Measurements from ENCODE around the gene OR51E1. TPM values are rescaled to one million over a fixed set of nuclear protein-coding genes. Genes with fewer than 3 reads are reported as not detected.
A peak's percentile ranks its signal among the peaks of the same experiment; 100 is the strongest.

The OR51E1 gene
- total and polyA plus RNA-seq, 9 of the 15 experiments (the other 6 are each of a cell fraction or from before 2014, with no cell fraction given) = 0.03 to 0.04 TPM; not detected in 7

DNA sequence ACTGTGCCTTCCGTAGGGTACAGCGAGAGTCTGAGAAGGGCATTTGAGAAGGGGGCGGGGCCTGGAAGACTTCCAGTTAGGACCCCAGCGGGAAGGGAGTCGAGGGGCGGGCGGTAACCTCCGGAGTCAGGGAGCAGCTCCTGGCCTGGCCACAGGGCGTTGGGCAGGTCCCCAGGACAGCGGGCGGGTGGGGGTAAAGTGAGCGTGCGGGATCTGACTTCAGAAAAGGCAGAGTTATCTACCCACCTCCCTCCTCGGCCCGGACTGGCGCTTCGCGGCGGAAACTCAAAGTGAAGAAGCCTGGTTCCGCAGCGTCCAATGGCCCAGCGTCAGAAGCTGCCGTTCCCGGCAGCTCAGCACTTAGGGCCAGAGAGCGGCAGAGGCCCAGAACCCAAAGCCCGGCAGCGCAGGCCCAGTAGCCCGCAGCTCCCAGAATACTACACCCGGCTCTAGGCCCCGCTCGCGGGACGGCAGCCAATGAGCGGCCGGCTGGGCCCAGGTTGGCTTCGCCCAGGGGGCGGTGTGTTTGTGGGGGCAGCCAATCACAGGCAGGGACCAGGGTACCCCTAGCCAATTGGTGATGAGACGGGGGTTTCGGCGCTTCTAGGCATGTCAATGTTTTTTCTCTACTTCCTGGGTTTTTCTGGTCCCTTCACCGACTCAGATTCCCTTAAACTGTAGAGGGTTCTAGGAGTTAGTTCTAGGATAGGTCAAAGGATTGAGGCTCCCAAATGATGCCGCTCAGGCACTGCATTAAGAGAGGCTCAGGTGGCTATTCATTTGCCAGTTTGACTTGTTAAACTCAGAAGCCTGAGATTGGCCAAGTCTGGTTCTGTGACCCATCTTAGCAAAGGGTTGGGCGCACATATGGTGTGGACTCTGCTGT lies 35.8 kb upstream of the OR51E1 start, which contains the start of gene TRIM68 (continued):
- TF ChIP-seq, protein P1, sequence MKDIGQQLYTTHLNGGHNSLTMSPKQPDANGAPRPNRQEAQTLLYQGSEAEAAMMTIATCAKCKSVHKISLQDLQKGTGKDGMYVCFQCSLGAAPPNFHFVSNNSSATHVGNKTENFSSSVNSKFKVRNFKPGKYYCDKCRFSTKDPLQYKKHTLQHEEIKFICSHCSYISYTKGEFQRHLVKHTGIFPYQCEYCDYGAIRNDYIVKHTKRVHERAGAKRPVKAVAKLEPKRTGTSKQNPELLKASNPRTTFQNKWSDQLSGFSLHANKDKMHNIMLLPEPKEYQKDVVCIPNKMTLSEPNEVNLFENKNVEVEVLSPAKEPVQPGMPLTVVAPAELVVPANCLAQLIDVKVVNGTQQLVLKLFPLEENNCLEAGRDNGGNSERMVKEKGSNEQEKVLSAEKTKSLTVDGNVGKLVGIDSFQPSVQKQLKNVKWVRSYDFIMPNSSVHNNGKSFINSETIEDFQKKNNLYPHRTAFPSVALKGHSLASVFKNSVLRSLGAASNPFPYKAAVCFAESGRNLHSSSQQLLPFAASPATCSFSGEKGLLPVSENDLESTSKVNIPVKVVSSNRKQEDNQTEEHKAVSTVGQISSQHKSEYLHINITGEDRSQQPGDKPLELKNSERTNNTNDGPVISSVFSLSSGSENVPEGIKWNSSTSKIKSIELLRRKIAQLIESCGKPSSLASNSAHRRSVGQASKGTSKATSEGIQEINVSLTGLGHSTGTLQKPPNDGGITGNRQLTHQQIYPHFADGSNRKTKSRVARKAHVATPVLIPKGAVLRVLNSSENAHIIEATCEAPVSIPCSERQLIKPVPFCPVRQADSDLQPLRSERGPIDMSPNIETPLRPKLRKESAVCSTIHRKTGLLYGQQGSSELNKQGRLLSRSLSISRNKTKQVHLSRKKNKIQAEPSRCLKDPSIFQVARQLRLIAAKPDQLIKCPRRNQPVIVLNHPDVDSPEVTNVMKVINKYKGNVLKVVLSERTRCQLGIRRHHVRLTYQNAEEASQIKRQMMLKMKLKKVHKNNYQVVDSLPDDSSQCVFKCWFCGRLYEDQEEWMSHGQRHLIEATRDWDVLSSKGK (CRISPR knock-in tag; IDR thresholded peaks at IDR 0.05) = no peak
- no peak for TF ChIP-seq SAP30 (IDR thresholded peaks at IDR 0.05; ENCODE audit: borderline replicate concordance, insufficient read depth, low read depth, low read length, poor library complexity, severe bottlenecking)
- TF ChIP-seq, protein P2, sequence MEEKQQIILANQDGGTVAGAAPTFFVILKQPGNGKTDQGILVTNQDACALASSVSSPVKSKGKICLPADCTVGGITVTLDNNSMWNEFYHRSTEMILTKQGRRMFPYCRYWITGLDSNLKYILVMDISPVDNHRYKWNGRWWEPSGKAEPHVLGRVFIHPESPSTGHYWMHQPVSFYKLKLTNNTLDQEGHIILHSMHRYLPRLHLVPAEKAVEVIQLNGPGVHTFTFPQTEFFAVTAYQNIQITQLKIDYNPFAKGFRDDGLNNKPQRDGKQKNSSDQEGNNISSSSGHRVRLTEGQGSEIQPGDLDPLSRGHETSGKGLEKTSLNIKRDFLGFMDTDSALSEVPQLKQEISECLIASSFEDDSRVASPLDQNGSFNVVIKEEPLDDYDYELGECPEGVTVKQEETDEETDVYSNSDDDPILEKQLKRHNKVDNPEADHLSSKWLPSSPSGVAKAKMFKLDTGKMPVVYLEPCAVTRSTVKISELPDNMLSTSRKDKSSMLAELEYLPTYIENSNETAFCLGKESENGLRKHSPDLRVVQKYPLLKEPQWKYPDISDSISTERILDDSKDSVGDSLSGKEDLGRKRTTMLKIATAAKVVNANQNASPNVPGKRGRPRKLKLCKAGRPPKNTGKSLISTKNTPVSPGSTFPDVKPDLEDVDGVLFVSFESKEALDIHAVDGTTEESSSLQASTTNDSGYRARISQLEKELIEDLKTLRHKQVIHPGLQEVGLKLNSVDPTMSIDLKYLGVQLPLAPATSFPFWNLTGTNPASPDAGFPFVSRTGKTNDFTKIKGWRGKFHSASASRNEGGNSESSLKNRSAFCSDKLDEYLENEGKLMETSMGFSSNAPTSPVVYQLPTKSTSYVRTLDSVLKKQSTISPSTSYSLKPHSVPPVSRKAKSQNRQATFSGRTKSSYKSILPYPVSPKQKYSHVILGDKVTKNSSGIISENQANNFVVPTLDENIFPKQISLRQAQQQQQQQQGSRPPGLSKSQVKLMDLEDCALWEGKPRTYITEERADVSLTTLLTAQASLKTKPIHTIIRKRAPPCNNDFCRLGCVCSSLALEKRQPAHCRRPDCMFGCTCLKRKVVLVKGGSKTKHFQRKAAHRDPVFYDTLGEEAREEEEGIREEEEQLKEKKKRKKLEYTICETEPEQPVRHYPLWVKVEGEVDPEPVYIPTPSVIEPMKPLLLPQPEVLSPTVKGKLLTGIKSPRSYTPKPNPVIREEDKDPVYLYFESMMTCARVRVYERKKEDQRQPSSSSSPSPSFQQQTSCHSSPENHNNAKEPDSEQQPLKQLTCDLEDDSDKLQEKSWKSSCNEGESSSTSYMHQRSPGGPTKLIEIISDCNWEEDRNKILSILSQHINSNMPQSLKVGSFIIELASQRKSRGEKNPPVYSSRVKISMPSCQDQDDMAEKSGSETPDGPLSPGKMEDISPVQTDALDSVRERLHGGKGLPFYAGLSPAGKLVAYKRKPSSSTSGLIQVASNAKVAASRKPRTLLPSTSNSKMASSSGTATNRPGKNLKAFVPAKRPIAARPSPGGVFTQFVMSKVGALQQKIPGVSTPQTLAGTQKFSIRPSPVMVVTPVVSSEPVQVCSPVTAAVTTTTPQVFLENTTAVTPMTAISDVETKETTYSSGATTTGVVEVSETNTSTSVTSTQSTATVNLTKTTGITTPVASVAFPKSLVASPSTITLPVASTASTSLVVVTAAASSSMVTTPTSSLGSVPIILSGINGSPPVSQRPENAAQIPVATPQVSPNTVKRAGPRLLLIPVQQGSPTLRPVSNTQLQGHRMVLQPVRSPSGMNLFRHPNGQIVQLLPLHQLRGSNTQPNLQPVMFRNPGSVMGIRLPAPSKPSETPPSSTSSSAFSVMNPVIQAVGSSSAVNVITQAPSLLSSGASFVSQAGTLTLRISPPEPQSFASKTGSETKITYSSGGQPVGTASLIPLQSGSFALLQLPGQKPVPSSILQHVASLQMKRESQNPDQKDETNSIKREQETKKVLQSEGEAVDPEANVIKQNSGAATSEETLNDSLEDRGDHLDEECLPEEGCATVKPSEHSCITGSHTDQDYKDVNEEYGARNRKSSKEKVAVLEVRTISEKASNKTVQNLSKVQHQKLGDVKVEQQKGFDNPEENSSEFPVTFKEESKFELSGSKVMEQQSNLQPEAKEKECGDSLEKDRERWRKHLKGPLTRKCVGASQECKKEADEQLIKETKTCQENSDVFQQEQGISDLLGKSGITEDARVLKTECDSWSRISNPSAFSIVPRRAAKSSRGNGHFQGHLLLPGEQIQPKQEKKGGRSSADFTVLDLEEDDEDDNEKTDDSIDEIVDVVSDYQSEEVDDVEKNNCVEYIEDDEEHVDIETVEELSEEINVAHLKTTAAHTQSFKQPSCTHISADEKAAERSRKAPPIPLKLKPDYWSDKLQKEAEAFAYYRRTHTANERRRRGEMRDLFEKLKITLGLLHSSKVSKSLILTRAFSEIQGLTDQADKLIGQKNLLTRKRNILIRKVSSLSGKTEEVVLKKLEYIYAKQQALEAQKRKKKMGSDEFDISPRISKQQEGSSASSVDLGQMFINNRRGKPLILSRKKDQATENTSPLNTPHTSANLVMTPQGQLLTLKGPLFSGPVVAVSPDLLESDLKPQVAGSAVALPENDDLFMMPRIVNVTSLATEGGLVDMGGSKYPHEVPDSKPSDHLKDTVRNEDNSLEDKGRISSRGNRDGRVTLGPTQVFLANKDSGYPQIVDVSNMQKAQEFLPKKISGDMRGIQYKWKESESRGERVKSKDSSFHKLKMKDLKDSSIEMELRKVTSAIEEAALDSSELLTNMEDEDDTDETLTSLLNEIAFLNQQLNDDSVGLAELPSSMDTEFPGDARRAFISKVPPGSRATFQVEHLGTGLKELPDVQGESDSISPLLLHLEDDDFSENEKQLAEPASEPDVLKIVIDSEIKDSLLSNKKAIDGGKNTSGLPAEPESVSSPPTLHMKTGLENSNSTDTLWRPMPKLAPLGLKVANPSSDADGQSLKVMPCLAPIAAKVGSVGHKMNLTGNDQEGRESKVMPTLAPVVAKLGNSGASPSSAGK (IDR thresholded peaks at IDR 0.05) = no peak
- TF ChIP-seq, protein P3, sequence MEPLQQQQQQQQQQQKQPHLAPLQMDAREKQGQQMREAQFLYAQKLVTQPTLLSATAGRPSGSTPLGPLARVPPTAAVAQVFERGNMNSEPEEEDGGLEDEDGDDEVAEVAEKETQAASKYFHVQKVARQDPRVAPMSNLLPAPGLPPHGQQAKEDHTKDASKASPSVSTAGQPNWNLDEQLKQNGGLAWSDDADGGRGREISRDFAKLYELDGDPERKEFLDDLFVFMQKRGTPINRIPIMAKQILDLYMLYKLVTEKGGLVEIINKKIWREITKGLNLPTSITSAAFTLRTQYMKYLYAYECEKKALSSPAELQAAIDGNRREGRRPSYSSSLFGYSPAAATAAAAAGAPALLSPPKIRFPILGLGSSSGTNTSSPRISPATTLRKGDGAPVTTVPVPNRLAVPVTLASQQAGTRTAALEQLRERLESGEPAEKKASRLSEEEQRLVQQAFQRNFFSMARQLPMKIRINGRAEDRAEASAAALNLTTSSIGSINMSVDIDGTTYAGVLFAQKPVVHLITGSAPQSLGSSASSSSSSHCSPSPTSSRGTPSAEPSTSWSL (CRISPR knock-in tag; IDR thresholded peaks at IDR 0.05; ENCODE audit: borderline replicate concordance) = no peak
- TF ChIP-seq MAFF (IDR thresholded peaks at IDR 0.05; ENCODE audit: low read length) = no peak
- TF ChIP-seq ZNF232 (CRISPR knock-in tag; IDR thresholded peaks at IDR 0.05) = 0 out of 2 replicates have a peak, but pooled peaks have one; percentile 76
- no peak for TF ChIP-seq XRCC4 (IDR thresholded peaks at IDR 0.05; ENCODE audit: extremely low read depth, insufficient read depth, insufficient read length)
- TF ChIP-seq PPARD (CRISPR knock-in tag; IDR thresholded peaks at IDR 0.05) = no peak
- TF ChIP-seq ZBTB17 (CRISPR knock-in tag; IDR thresholded peaks at IDR 0.05) = 0 out of 2 replicates have a peak, but pooled peaks have one; percentile 45

Measured in K562 (cell line).